AG10803 (cell line): Measurements from ENCODE around the gene GPR173.

ENCODE experiments used
- DNase-seq: peaks from one replicate; pipeline ENCODE4 v3.0.0; 2010; ENCODE audit warnings: low read depth
- H3K4me3 ChIP-seq: 2 replicates; pipeline ENCODE4 v1.5.1; 2011; ENCODE audit warnings: mild to moderate bottlenecking, low read length, control low read depth
- CTCF ChIP-seq: conservative IDR thresholded peaks from 2 replicates; pipeline ENCODE4 v1.5.1; 2011; ENCODE audit warnings: mild to moderate bottlenecking, low read length, control low read depth, inconsistent platforms

Gene GPR173

DNA sequence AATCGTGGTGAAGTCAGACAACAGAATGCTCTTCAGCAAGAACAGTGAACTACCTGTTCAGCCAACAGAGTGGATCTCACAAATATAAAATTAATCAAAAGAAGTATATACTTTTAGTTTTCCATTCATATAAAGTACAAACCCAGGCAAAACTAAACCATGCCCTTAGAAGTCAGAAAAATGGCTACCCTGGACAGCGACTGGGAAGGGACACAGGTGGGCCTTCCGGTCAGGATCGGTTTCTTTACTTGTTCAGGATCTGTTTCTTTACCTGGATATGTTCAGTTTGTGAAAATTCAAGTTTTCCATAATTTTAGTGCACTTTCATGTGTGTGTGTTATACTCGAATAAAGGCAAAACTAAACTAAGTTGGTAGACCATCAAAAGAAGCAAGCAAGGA is 12.4 kb upstream of the GPR173 start:
- TF ChIP-seq CTCF, result no peak
- no peak for DNase-seq
- H3K4me3 ChIP-seq, result no peak overlapping the region

- no peak overlapping the region for H3K4me3 ChIP-seq
- DNase-seq, result no peak
- TF ChIP-seq CTCF, result no peak
Measured at GRCh38 chrX:53039236-53039635, 9.4 kb upstream of the GPR173 start.

GRCh38 chrX:53044995-53045394 is 3.6 kb upstream of the GPR173 start:
- no peak for DNase-seq
- no peak overlapping the region for H3K4me3 ChIP-seq
- TF ChIP-seq CTCF, result no peak

DNA sequence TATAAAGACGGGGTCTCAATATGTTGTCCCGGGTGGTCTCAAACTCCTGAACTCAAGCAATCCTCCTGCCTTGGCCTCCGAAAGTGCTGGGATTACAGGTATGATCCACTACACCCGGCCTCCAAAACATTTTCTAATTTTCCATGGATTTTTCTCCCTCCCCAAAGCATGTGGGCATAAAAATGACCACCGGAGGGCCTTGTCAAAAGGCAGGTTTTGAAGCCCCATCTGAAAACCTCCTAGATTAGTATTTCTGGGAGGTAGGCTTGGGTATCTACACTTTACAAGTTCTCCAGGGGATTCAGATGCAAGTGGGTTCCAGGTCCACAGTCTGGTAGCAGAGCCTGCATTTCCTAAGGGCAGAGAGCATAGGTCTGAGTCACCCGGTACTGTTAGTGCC is 1.4 kb upstream of the GPR173 start:
- DNase-seq, result no peak
- TF ChIP-seq CTCF, result peak; percentile 48
- no peak overlapping the region for H3K4me3 ChIP-seq

DNA sequence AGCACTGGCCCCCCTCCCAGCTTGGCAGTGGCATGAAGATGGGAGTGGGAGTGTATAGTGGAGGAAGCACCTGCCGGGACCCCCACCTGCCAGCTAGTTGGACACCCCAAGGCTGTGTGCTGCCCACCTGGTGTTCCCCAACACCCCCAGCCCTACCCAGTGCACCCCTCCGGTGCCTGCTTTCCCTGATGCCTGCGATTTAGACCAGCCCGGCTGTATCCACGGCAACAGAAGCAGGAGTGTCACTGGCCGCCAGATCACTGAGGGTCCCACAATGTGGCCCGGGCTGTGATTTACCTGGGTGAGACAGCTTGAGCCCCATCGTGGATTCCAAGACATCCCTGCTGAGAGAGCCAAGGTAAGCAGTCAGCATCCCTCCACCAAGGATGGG is 533 bp downstream of the GPR173 start:
- peak overlapping the region; percentile 67 for H3K4me3 ChIP-seq
- no peak for DNase-seq
- no peak for TF ChIP-seq CTCF

DNA sequence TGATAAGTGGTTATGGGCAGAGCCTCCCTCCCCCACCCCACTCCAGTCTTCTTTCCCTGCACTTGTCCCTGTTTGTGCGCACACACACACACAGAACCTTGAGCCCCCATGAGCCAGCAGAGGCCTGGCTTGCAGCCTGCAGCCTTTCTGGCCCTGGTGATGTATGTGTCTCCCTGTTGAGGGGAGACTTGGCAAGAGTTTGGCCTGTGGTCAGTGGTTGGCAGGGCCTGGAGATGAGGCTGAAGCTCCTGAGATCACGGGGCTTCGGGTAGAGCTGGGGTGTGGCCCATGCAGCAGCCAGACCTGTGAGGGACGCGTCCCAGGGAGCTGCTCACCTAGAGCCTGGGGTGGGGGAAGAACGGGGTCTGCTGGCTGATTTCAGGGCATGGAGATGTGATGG is 2.3 kb downstream of the GPR173 start:
- DNase-seq, result peak; percentile 16
- peak overlapping the region; percentile 30 for H3K4me3 ChIP-seq
- TF ChIP-seq CTCF, result no peak

DNA sequence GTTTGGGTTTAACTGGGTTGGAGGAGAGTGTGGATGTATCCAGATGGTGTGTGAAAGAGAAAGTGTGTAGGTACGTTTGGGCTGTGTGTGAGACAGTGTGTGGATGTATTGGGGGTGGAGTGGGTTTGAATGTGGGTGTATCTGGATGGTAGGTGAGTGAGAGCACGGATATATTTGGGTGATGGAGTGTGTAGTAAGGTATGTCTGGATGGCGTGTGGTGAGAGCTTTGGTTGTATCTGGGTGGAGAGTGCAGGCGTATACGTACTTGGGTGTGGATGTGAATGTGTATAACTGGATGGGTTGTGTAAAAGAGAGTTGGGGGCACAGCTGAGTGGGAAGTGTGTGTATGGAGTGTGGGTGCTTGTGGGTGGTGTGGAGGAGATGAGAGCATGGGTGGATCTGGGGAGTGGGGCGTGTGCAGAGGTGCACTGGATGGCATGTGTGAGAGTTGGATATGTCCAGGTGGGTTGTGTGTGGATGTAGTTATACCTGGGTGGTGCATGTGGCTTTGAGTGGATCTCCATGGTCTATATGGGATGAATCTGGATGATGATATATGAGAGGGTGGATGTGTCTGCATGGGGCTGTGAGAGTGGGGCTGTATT is 6.8 kb downstream of the GPR173 start:
- no peak overlapping the region for H3K4me3 ChIP-seq
- DNase-seq, result no peak
- no peak for TF ChIP-seq CTCF
